Adrenal gland (tissue), 5 donors: ENCODE results near the gene SYCN.

Experiments used
- CTCF ChIP-seq, 6 experiments: fragments of 450-650 bp in 4 of 6; fragments of 200-600 bp in 2 of 6; sonication (generic) in 1 of 6; IDR thresholded peaks; 1 replicate in 5 of 6; 2 replicates in 1 of 6; pipeline versions ENCODE4 v1.5.1 to v1.8.0; 2016 to 2021; ENCODE audit warnings: antibody characterized with exemption in 6 of 6, mild to moderate bottlenecking in 2 of 6, moderate library complexity in 1 of 6
- POLR2A ChIP-seq, 2 donors: fragments of 450-650 bp; IDR thresholded peaks; one replicate each; pipeline ENCODE4 v1.6.1; 2017; ENCODE audit warnings: antibody characterized with exemption in 2 of 2, mild to moderate bottlenecking in 2 of 2, moderate library complexity in 1 of 2
- donor health status: DM: no; HTN: no; CAD: no.

- TF ChIP-seq CTCF (IDR thresholded peaks at IDR 0.05): no peak
- TF ChIP-seq POLR2A (IDR thresholded peaks at IDR 0.05): no peak
Observed at GRCh38 chr19:39246951-39247669, 43.0 kb upstream of the SYCN start.
